Cardiac muscle cell (in vitro differentiated cells and primary cell): Measurements from ENCODE around the gene C1RL. TPM values are rescaled to one million over a fixed set of nuclear protein-coding genes. Genes with fewer than 3 reads are reported as not detected.

Experiments
- DNase-seq, 2 donors: peaks; one replicate each; pipeline versions ENCODE4 v3.0.0 to v3.0.0-alpha.2; 2010 to 2017; ENCODE audit warnings: low read depth in 1 of 2, low spot score in 1 of 2
- H3K27ac ChIP-seq: fragments of 200-600 bp; sonication (generic); 2 replicates; pipeline ENCODE4 v1.5.1; 2016
- H3K27me3 ChIP-seq: fragments of 200-600 bp; sonication (generic); 2 replicates; pipeline ENCODE4 v1.6.0; 2016; ENCODE audit warnings: control low read depth
- H3K36me3 ChIP-seq: fragments of 200-600 bp; sonication (generic); 2 replicates; pipeline ENCODE4 v1.5.1; 2016; ENCODE audit warnings: control low read depth
- H3K4me1 ChIP-seq: fragments of 200-600 bp; sonication (generic); 2 replicates; pipeline ENCODE4 v1.8.1; 2017; ENCODE audit warnings: low read depth, mild to moderate bottlenecking, mixed run types
- H3K4me3 ChIP-seq: fragments of 200-600 bp; sonication (generic); 2 replicates; pipeline ENCODE4 v1.5.1; 2016; ENCODE audit warnings: mild to moderate bottlenecking
- H3K9me3 ChIP-seq: fragments of 200-600 bp; sonication (generic); 2 replicates; pipeline ENCODE4 v1.5.1; 2017; ENCODE audit warnings: low read depth, mild to moderate bottlenecking, control low read depth
- polyA plus RNA-seq: library from polyadenylated mRNA; unstranded; fragments of >200 nt; fragmentation: Nextera tagmentation; extraction: Ambion mirVana; gene quantifications from 2 replicates; pipeline ENCODE4 v1.2.1, GENCODE V29; 2016
- total RNA-seq: library from RNA; depleted of rRNA; stranded (reverse); fragments of >200 nt; gene quantifications from 2 replicates; pipeline ENCODE4 v1.2.3, GENCODE V29; 2016
- TF ChIP-seq, protein P1 (sequence below): IDR thresholded peaks from 2 replicates; pipeline ENCODE4 v1.5.1; 2012; ENCODE audit warnings: low read depth, mild to moderate bottlenecking, low read length

The C1RL gene
- total and polyA plus RNA-seq, 2 experiments from 2014 or later = 14.3 to 32.4 TPM

DNA sequence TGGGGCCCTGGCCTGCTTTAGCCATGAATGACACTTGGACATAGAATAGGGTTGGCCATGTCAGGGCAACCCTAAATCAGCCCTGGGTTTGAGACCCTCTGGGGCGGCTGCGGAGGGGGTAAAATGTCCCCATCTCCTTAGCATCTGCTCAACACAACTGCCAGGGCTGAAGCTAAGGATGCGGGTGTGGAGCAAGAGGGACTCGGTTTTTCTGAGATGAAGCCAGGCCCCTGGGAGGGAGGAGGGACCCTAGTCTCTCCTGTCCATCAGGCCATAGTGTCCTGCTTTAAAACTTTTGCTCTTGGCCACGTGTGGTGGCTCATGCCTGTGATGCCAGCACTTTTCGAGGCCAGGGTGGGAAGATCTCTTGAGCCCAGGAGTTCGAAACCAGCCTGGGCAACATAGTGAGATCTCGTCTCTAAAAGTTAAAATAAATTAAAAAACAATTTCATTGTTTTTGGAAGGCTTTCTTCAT, 16.0 kb downstream of the C1RL start:
- TF ChIP-seq, protein P1, sequence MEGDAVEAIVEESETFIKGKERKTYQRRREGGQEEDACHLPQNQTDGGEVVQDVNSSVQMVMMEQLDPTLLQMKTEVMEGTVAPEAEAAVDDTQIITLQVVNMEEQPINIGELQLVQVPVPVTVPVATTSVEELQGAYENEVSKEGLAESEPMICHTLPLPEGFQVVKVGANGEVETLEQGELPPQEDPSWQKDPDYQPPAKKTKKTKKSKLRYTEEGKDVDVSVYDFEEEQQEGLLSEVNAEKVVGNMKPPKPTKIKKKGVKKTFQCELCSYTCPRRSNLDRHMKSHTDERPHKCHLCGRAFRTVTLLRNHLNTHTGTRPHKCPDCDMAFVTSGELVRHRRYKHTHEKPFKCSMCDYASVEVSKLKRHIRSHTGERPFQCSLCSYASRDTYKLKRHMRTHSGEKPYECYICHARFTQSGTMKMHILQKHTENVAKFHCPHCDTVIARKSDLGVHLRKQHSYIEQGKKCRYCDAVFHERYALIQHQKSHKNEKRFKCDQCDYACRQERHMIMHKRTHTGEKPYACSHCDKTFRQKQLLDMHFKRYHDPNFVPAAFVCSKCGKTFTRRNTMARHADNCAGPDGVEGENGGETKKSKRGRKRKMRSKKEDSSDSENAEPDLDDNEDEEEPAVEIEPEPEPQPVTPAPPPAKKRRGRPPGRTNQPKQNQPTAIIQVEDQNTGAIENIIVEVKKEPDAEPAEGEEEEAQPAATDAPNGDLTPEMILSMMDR = no peak
- DNase-seq = no peak
- no peak overlapping the region for H3K4me3 ChIP-seq

DNA sequence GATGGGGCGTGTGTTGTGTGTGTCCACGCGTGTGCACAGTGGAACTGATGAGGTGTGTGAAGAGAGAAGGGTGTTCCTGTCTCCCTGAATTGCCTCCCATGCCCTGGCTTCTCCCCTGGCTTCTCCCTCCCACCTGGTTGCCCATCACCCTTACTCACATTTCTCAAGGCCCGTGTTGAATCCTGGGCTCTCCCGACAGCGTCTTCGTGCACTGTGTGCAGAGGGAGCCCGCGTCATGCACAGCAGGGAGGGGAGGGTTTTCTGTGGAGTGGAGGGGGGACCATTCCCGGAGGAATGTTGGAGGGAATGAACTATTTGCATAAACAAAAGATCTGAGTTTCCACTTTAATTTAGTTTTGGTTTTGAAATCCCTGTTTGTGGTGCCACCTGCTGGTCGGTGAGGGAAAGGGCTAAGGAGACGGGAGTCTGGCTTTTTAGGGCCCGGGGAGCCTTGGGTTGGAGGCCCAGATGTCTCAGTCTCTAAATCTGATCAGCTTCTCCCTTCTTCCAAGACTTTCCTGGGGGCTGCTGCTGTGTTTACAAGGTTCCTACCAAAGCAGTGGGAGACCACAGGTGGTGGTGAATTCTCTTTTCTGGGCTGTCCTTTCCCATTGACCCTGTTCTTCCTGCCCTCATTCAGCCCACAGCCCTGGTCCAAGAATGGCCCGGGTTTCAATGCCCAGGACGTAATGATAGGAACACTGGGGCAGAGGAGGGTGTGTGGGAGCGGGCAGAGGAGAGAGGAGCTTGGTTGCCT, 16.6 kb downstream of the C1RL start, which contains the start of gene C1R:
Gene C1R, minus strand, starts transcription at position 217 of the 757 bp plus-strand sequence. Its CDS starts 57 bp downstream, at position 160.
- Histone ChIP-seq H3K9me3 (no peaks in the 10 kb centered on the region), H3K27ac (no peak within 1 kb of the TSS), H3K27me3 (no peaks in the 10 kb centered on the region), H3K4me3 (no peak within 1 kb of the TSS), H3K36me3 (no peaks in the 10 kb centered on the region), H3K4me1 (peaks cover 4% of the 10 kb centered on the region)
- DNase-seq = peak; percentile 58 to 95
- TF ChIP-seq, protein P1 = peak; percentile 88

More for the DNA sequence above, 16.0 kb downstream of the C1RL start:
- H3K9me3 ChIP-seq = no peaks in the 10 kb centered on the region
- H3K36me3 ChIP-seq = no peaks in the 10 kb centered on the region
- no peak overlapping the region for H3K27ac ChIP-seq
- no peaks in the 10 kb centered on the region for H3K27me3 ChIP-seq
- peaks cover 4% of the 10 kb centered on the region for H3K4me1 ChIP-seq

DNA sequence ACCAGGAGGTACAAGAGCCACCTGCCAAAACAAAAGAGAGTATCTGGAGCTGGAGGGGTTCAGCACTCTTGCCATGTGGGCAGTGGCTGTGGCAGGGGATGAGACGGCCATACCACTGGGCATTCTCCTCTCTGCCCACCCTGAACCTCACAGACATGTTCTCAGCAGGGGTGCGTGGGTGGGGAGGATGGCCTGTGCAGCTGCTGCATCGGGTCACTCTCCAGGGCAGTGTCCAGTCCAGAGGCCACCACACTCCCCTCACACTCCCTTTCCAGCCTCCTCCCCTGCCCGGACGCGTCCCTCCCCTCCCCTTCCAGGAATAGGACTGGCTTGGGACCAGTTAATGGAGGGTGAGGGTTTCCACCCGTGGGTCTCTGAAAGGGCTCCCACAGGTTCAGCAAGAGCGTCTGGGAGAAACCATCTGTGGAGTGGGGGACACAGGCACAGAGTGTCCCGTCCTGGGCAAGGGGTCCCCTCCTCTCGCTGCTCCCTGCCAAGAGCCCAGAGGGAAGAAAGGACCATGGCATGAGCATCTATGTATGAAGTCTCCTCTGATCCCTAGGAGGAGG, 17.3 kb downstream of the C1RL start:
- Histone ChIP-seq H3K4me1 (peaks cover 4% of the 10 kb centered on the region), H3K36me3 (no peaks in the 10 kb centered on the region), H3K4me3 (no peak overlapping the region), H3K27me3 (no peaks in the 10 kb centered on the region), H3K9me3 (no peaks in the 10 kb centered on the region), H3K27ac (no peak overlapping the region)
- peak in 1 of 2 donors; percentile 46 for DNase-seq
- TF ChIP-seq, protein P1 = no peak

DNA sequence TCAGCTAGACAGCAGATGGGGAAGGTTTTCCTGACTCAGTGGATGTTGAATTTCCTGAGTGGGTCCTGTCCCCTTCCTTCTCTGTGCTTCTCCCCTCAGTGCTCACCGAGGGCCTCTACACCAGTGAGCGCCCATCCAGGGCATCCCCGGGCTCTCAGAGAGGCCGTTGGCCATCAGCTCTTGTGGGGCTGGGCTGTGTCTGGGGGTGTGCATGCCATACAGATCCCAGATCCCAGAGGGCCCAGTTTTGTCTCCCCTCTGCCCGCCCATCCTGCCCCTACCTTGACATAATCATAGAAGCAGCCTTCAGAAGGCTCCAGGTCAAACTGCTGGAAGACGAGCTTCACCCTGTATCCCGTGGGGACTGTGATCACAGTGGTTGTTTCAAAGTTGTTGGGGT, 17.8 kb downstream of the C1RL start:
- peaks cover 4% of the 10 kb centered on the region for H3K4me1 ChIP-seq
- no peak overlapping the region for H3K27ac ChIP-seq
- no peaks in the 10 kb centered on the region for H3K9me3 ChIP-seq
- TF ChIP-seq, protein P1 = no peak
- H3K4me3 ChIP-seq = no peak overlapping the region
- DNase-seq = no peak
- H3K36me3 ChIP-seq = no peaks in the 10 kb centered on the region
- no peaks in the 10 kb centered on the region for H3K27me3 ChIP-seq

DNA sequence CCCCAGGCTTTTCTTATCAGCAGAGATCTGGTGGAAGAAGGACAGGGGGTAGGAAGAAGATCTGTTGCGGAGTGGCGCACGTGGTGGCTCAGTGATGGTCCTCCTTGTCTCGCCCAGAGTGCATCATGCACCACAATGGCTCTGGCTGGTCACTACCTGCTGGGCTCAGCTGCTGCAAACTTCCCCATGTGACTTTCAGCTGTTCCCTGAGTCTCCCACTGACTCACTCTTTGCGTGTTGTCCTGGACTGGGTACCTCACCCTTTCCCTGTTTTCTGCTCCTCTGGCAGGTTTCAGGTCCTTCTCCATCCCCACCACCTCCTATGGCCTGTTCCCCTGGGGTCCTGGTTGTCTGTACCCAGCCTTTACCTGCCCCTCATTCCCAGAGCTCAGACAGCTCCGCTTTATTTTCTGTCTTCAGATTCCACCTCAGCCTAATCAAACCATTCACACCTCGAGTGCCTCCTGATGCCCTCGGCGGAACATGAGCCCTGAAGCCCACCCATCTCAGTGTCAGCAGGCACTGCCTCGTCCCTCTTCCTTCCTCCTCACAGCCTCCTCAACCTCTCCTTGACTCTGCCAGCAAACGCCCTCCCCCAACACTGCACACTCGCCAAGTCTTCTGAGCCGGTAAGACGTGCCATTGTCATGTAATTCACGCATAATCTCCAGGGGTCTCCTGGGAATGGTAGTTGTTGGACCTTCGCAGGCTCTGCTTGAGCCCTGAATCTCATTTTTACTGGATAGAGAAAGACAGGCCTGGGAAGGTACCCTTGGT, 18.6 kb downstream of the C1RL start:
- peak in 1 of 2 donors; percentile 30 for DNase-seq
- no peaks in the 10 kb centered on the region for H3K9me3 ChIP-seq
- peaks cover 4% of the 10 kb centered on the region for H3K4me1 ChIP-seq
- no peaks in the 10 kb centered on the region for H3K36me3 ChIP-seq
- H3K27ac ChIP-seq = no peak overlapping the region
- H3K27me3 ChIP-seq = no peaks in the 10 kb centered on the region
- TF ChIP-seq, protein P1 = no peak
- H3K4me3 ChIP-seq = no peak overlapping the region
